Measurements from ENCODE around the gene MPST. TPM values are rescaled to one million over a fixed set of nuclear protein-coding genes. Genes with fewer than 3 reads are reported as not detected.

Gene MPST
- total RNA-seq, 2 experiments from 2014 or later, result 1.7 to 1.8 TPM

DNA sequence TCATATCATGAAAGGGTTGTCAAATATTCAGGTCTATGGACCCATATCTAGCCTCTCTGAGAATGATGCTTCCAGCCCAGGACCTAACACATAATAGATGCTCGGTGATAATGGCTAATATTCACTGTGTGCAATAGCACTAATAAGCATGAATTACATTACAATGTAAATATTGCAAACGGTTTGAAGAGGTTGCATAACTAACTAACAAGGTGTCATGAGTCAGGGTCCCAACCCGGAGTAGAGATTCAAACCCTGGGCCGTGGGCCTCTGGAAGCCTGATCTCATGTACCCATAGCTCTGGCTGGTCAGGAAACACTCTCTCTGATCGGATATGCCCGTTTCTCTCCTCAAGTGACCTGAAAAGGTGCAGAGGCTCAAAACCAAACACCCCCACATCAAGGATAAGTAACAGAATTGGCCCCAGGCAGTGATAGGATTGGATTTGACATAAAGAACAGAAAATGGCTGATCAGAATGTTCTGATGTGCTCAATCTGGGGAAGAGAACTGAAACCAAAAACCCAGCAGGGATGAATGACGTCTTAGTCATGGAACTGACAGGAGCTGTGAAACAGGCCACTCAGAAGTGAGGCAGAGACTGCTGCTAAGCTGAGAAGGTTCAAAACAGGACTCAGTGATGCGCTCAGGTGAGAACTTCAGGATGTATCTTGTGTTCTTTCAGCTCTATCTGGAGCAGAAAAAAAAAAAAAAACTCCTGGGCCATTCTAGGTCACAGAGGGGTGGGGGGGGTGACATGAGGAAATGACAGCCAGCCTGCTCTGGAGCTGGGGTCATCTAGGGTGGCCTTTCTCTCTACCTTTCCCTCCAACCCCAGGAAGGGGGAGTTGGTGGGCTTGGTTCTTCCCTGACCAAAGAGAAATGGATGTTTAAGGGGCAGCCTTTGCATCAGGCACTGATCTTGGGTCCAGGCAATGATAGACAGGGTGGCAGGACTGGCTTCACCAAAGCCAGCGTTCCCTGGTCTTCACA is 25.4 kb downstream of the MPST start:
- Mint-ChIP-seq H3K27me3 (no peaks in the 10 kb centered on the region), H3K4me3 (no peak overlapping the region), H3K36me3 (ENCODE audit: low read depth) (no peaks in the 10 kb centered on the region), H3K27ac (no peak overlapping the region), H3K4me1 (ENCODE audit: low read depth) (no peaks in the 10 kb centered on the region), H3K9me3 (no peaks in the 10 kb centered on the region)
- no peak overlapping the region for H3K27ac ChIP-seq (ENCODE audit: low read depth in 1 of 2, low read length in 2 of 2)
- intact Hi-C loops (cut with DNase I, micrococcal nuclease), result no loop called here
- H3K4me1 ChIP-seq (ENCODE audit: insufficient read depth, low read length), result no peaks in the 10 kb centered on the region
- ATAC-seq (ENCODE audit: poor library complexity), result no peak
- CTCF ChIA-PET, result interaction anchor here (1.2 to 1.9 kb wide), 2 partner anchors 23 to 155 kb away, joined by 4 to 8 read pairs; no protein-coding TSS in a partner anchor
- H3K27me3 ChIP-seq (ENCODE audit: control insufficient read depth in 1 of 2, insufficient read depth in 2 of 2, low read length in 2 of 2), result no peaks in the 10 kb centered on the region
- POLR2A ChIA-PET, result no interaction called here
- H3K4me3 ChIP-seq (ENCODE audit: low read length), result no peak overlapping the region
- H3K9me3 ChIP-seq (ENCODE audit: control insufficient read depth in 1 of 2, insufficient read depth in 1 of 2, low read length in 2 of 2), result no peaks in the 10 kb centered on the region
- peak in 1 of 14 experiments; percentile 24 for DNase-seq
- TF ChIP-seq, protein P1, sequence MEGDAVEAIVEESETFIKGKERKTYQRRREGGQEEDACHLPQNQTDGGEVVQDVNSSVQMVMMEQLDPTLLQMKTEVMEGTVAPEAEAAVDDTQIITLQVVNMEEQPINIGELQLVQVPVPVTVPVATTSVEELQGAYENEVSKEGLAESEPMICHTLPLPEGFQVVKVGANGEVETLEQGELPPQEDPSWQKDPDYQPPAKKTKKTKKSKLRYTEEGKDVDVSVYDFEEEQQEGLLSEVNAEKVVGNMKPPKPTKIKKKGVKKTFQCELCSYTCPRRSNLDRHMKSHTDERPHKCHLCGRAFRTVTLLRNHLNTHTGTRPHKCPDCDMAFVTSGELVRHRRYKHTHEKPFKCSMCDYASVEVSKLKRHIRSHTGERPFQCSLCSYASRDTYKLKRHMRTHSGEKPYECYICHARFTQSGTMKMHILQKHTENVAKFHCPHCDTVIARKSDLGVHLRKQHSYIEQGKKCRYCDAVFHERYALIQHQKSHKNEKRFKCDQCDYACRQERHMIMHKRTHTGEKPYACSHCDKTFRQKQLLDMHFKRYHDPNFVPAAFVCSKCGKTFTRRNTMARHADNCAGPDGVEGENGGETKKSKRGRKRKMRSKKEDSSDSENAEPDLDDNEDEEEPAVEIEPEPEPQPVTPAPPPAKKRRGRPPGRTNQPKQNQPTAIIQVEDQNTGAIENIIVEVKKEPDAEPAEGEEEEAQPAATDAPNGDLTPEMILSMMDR (IDR thresholded peaks at IDR 0.05), result no peak
- no peaks in the 10 kb centered on the region for H3K36me3 ChIP-seq (ENCODE audit: insufficient read depth, low read length)

DNA sequence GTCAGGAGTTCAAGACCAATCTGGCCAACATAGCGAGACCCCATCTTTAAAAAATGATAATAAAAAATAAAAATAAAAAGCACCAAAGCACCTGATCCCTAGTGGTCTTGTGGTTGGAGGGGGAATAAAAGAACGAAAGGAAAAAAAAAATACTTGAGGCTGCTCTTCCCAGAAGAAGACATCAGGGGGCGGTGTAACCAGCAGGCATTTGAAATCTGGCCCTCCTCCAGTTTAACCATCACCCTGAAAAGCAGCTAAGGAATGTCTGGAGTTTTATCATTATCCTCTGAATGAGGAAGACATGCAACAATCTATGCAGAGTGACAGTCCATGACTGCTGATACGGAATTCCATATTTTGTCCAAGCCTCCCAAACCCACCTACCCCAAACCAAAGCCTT is 26.4 kb downstream of the MPST start:
- POLR2A ChIA-PET, result no interaction called here

GRCh38 chr22:37046589-37046988 is 27.0 kb downstream of the MPST start:
- Histone ChIP-seq H3K27ac (ENCODE audit: low read depth in 1 of 2, low read length in 2 of 2) (no peak overlapping the region), H3K36me3 (ENCODE audit: insufficient read depth, low read length) (no peaks in the 10 kb centered on the region), H3K4me3 (ENCODE audit: low read length) (no peak overlapping the region), H3K9me3 (ENCODE audit: control insufficient read depth in 1 of 2, insufficient read depth in 1 of 2, low read length in 2 of 2) (no peaks in the 10 kb centered on the region), H3K27me3 (ENCODE audit: control insufficient read depth in 1 of 2, insufficient read depth in 2 of 2, low read length in 2 of 2) (no peaks in the 10 kb centered on the region), H3K4me1 (ENCODE audit: insufficient read depth, low read length) (peaks cover 9% of the 10 kb centered on the region)
- ChIA-PET CTCF (interaction anchor here (0.7 to 1.9 kb wide), 2 partner anchors 120 to 153 kb away, joined by 4 to 8 read pairs; no protein-coding TSS in a partner anchor), POLR2A (no interaction called here)
- Mint-ChIP-seq H3K27me3 (no peaks in the 10 kb centered on the region), H3K36me3 (ENCODE audit: low read depth) (no peaks in the 10 kb centered on the region), H3K4me1 (ENCODE audit: low read depth) (no peaks in the 10 kb centered on the region), H3K4me3 (no peak overlapping the region), H3K27ac (no peak overlapping the region), H3K9me3 (no peaks in the 10 kb centered on the region)
- intact Hi-C loops (cut with DNase I, micrococcal nuclease), result no loop called here
- TF ChIP-seq, protein P1 (IDR thresholded peaks at IDR 0.05), result no peak
- no peak for ATAC-seq (ENCODE audit: poor library complexity)
- DNase-seq, result no peak

More for the DNA sequence above, 26.4 kb downstream of the MPST start:
- Mint-ChIP-seq H3K27ac (no peak overlapping the region), H3K4me3 (no peak overlapping the region), H3K27me3 (no peaks in the 10 kb centered on the region), H3K4me1 (ENCODE audit: low read depth) (no peaks in the 10 kb centered on the region), H3K9me3 (no peaks in the 10 kb centered on the region), H3K36me3 (ENCODE audit: low read depth) (no peaks in the 10 kb centered on the region)
- Histone ChIP-seq H3K4me3 (ENCODE audit: low read length) (no peak overlapping the region), H3K9me3 (ENCODE audit: control insufficient read depth in 1 of 2, insufficient read depth in 1 of 2, low read length in 2 of 2) (no peaks in the 10 kb centered on the region), H3K27ac (ENCODE audit: low read depth in 1 of 2, low read length in 2 of 2) (no peak overlapping the region), H3K36me3 (ENCODE audit: insufficient read depth, low read length) (no peaks in the 10 kb centered on the region), H3K4me1 (ENCODE audit: insufficient read depth, low read length) (peaks cover 5% of the 10 kb centered on the region), H3K27me3 (ENCODE audit: control insufficient read depth in 1 of 2, insufficient read depth in 2 of 2, low read length in 2 of 2) (no peaks in the 10 kb centered on the region)
- ATAC-seq (ENCODE audit: poor library complexity) (no peak), DNase-seq (peak in 1 of 14 experiments; percentile 40)
- TF ChIP-seq, protein P1 (IDR thresholded peaks at IDR 0.05), result peak; percentile 19
- intact Hi-C loops (cut with DNase I, micrococcal nuclease), result no loop called here
- CTCF ChIA-PET, result interaction anchor here (0.7 to 1.9 kb wide), 3 partner anchors 24 to 154 kb away, joined by 4 to 8 read pairs (median 4); no protein-coding TSS in a partner anchor

All from CD4-positive, alpha-beta T cell (primary cell).